SK-N-SH (cell line): ENCODE measurements around the gene RELN.

Experiments
- GABPA ChIP-seq: IDR thresholded peaks from 2 replicates; pipeline ENCODE4 v1.4.0; 2012; ENCODE audit warnings: low read depth, mild to moderate bottlenecking
- NFIC ChIP-seq: IDR thresholded peaks from 2 replicates; pipeline ENCODE4 v1.4.0; 2012; ENCODE audit warnings: borderline replicate concordance
- POLR2AphosphoS5 ChIP-seq: IDR thresholded peaks from 2 replicates; pipeline ENCODE4 v1.6.1; 2012; ENCODE audit warnings: low read depth, low read length
- RCOR1 ChIP-seq: fragments of 150-350 bp; IDR thresholded peaks from 2 replicates; pipeline ENCODE4 v1.6.1; 2017; ENCODE audit warnings: antibody characterized with exemption, low read length
- TAF1 ChIP-seq: IDR thresholded peaks from 2 replicates; pipeline ENCODE4 v1.6.1; 2012; ENCODE audit warnings: low read depth, mild to moderate bottlenecking, low read length, moderate library complexity, borderline replicate concordance
- TF ChIP-seq, protein P1 (sequence below): fragments of 200-600 bp; sonication (generic); IDR thresholded peaks from 2 replicates; pipeline ENCODE4 v1.6.1; 2017; ENCODE audit warnings: antibody characterized with exemption, mild to moderate bottlenecking, moderate library complexity

DNA sequence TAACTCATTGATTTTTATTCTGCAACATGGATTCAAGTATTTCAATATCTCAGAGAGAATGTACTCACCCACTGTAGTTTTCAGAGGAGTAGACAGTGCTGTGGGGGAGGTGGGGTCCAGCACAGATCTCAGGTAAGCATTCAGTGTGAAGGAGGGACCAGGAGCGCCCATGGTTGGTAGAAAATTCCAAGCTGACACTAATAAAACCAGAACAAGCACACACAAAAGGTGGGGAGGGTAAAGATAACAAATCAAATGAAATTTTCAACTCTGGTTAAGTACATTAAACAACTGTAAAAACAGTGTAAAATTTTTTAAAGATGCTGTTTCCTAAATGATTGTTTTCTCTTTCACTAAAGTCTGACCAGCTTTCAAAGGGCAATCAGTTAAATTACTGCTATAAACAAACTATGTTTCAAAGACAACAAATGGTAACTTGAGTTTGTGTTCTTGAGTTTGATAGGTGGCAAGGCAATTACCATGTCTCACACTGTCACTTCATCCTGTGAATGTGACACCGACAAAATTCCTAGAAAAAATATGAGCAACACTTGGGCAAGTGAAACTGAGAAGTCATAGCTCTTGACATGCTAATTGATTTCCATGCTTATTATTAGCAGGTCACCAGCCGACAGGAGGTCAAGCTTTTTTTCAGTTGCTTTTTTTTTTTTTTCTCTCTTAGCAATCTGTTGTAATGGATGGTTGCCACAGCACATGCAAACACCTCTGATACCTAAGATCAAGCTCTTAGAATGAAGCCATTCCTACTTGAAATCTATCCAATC is 337.7 kb downstream of the RELN start:
- TF ChIP-seq TAF1 (no peak), GABPA (no peak), RCOR1 (no peak), POLR2AphosphoS5 (no peak), NFIC (no peak)
- TF ChIP-seq, protein P1, sequence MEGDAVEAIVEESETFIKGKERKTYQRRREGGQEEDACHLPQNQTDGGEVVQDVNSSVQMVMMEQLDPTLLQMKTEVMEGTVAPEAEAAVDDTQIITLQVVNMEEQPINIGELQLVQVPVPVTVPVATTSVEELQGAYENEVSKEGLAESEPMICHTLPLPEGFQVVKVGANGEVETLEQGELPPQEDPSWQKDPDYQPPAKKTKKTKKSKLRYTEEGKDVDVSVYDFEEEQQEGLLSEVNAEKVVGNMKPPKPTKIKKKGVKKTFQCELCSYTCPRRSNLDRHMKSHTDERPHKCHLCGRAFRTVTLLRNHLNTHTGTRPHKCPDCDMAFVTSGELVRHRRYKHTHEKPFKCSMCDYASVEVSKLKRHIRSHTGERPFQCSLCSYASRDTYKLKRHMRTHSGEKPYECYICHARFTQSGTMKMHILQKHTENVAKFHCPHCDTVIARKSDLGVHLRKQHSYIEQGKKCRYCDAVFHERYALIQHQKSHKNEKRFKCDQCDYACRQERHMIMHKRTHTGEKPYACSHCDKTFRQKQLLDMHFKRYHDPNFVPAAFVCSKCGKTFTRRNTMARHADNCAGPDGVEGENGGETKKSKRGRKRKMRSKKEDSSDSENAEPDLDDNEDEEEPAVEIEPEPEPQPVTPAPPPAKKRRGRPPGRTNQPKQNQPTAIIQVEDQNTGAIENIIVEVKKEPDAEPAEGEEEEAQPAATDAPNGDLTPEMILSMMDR, result no peak
